NCI-H2171 (cell line): ENCODE data around the gene MRPL52.
"Not testable (repeated sequence)": the region's sequence is repeated elsewhere in the genome, so short reads cannot be mapped to it uniquely, and the experiment has no call there.

ENCODE experiments used
- DNase-seq: peaks from one replicate; lab custom pipeline; 2025; lab: John Stamatoyannopoulos, UW

The MRPL52 gene

GRCh38 chr14:22839159-22839779 is 9.6 kb downstream of the MRPL52 start:
- no peak for DNase-seq

GRCh38 chr14:22841311-22841710 is 11.6 kb downstream of the MRPL52 start:
- no peak for DNase-seq

GRCh38 chr14:22841769-22842168 is 12.1 kb downstream of the MRPL52 start:
- DNase-seq, result no peak

- DNase-seq, result no peak
These were observed 12.8 kb downstream of the MRPL52 start for GRCh38 chr14:22842211-22843122.

- no peak for DNase-seq
These were observed 13.6 kb downstream of the MRPL52 start for GRCh38 chr14:22843123-22843925.

- no peak for DNase-seq
These were observed 14.8 kb downstream of the MRPL52 start for GRCh38 chr14:22844221-22845102.

GRCh38 chr14:22845103-22845394 is 15.4 kb downstream of the MRPL52 start:
- DNase-seq, result no peak

GRCh38 chr14:22845821-22846625 is 16.3 kb downstream of the MRPL52 start:
- DNase-seq, result no peak

GRCh38 chr14:22846811-22847307 is 17.2 kb downstream of the MRPL52 start:
- no peak for DNase-seq

- no peak for DNase-seq
These were observed 18.1 kb downstream of the MRPL52 start for GRCh38 chr14:22847661-22848341.

- DNase-seq, result peak; percentile 25
These were observed 18.9 kb downstream of the MRPL52 start for GRCh38 chr14:22848351-22849164.

GRCh38 chr14:22849212-22849819 is 19.6 kb downstream of the MRPL52 start:
- DNase-seq, result no peak

- no peak for DNase-seq
These were observed 21.5 kb downstream of the MRPL52 start for GRCh38 chr14:22850944-22851764.

- not testable (repeated sequence) for DNase-seq
These were observed 22.5 kb downstream of the MRPL52 start for GRCh38 chr14:22852178-22852577.

GRCh38 chr14:22852599-22852939 is 22.9 kb downstream of the MRPL52 start:
- DNase-seq, result no peak

- peak; percentile 80 for DNase-seq
These were observed 23.5 kb downstream of the MRPL52 start for GRCh38 chr14:22852940-22853767.

GRCh38 chr14:22854296-22854695 is 24.6 kb downstream of the MRPL52 start:
- not testable (repeated sequence) for DNase-seq
